Adrenal gland (tissue), 12 donors: ENCODE results near the gene DYSF. TPM values are rescaled to one million over a fixed set of nuclear protein-coding genes. Genes with fewer than 3 reads are reported as not detected.

Source experiments
- DNase-seq, 7 donors: peaks; one replicate each; pipeline ENCODE4 v3.0.0-alpha.2; 2019 to 2020
- H3K27ac ChIP-seq, 5 donors: fragments of 200-600 bp; sonication (generic) in 4 of 5; 1 replicate in 3 of 5; 2 replicates in 2 of 5; pipeline versions ENCODE4 v1.5.1 to v1.8.0; 2016 to 2020; ENCODE audit warnings: mild to moderate bottlenecking in 1 of 5
- H3K27me3 ChIP-seq: fragments of 200-600 bp; 2 replicates; pipeline ENCODE4 v1.8.0; 2021
- H3K36me3 ChIP-seq, 2 donors: fragments of 200-600 bp; replicated peaks in 1 of 2; 1 replicate in 1 of 2; 2 replicates in 1 of 2; pipeline versions ENCODE4 v1.5.1 to v1.8.0; 2018 to 2022
- H3K4me1 ChIP-seq, 2 donors: fragments of 200-600 bp; replicated peaks in 1 of 2; 1 replicate in 1 of 2; 2 replicates in 1 of 2; pipeline versions ENCODE4 v1.5.1 to v1.8.0; 2018 to 2021
- H3K4me3 ChIP-seq, 4 donors: fragments of 200-600 bp; sonication (generic) in 3 of 4; one replicate each; pipeline ENCODE4 v1.5.1; 2016 to 2018
- H3K9me3 ChIP-seq, 3 donors: fragments of 200-600 bp; sonication (generic) in 1 of 3; replicated peaks in 1 of 3; 1 replicate in 2 of 3; 2 replicates in 1 of 3; pipeline versions ENCODE4 v1.5.1 to v1.8.0; 2016 to 2021
- POLR2A ChIP-seq, 2 donors: fragments of 450-650 bp; IDR thresholded peaks; one replicate each; pipeline ENCODE4 v1.6.1; 2017; ENCODE audit warnings: antibody characterized with exemption in 2 of 2, mild to moderate bottlenecking in 2 of 2, moderate library complexity in 1 of 2
- WGBS, 4 donors: extraction: QIAGEN DNeasy Blood & Tissue Kit in 2 of 4; methylation state at CpG; one replicate each; pipeline versions ENCODE4 v1.1.5 to v1.1.7; 2013 to 2017; 5-methylcytosine and 5-hydroxymethylcytosine counted together
- intact Hi-C, 2 donors: fragments of 100-400 bp; cut with DNase I; formaldehyde crosslinking; loops; one replicate each; pipeline versions ENCODE4 v1.14.1 to v1.15.0; 2022 to 2023
- polyA plus RNA-seq, 3 donors: library from polyadenylated mRNA; stranded (reverse); fragments of 200-250 nt in 2 of 3; fragments of 350-450 nt in 1 of 3; fragmentation: Illumina TruSeq in 1 of 3; extraction: RNeasy Lipid Tissue Mini Kit (QIAGEN cat#74804) in 1 of 3; gene quantifications; one replicate each; pipeline ENCODE4 v1.2.3, GENCODE V29; 2013 to 2014
- total RNA-seq, 9 donors: library from RNA; depleted of rRNA in 4 of 9; stranded (reverse); fragments of >200 nt in 4 of 9; fragments of 120-200 nt in 1 of 9; fragmentation: NEBNext Ultra II Directional in 1 of 9; extraction: Animal tissue kit (Norgen Biotek cat#: 25700) in 1 of 9; gene quantifications; one replicate each; pipeline versions ENCODE4 v1.1.0 to v1.2.4, GENCODE V29; 2013 to 2023
- TF ChIP-seq, protein P1 (sequence below), 6 experiments: fragments of 450-650 bp in 4 of 6; fragments of 200-600 bp in 2 of 6; sonication (generic) in 1 of 6; IDR thresholded peaks; 1 replicate in 5 of 6; 2 replicates in 1 of 6; pipeline versions ENCODE4 v1.5.1 to v1.8.0; 2016 to 2021; ENCODE audit warnings: antibody characterized with exemption in 6 of 6, mild to moderate bottlenecking in 2 of 6, moderate library complexity in 1 of 6
- donor health status: healthy with polysubstance abuse.
- donor health status: Bipolar disorder and iron deficiency.
- donor health status: DM: yes; HTN: yes; CAD: no.
- donor health status: DM: no; HTN: no; CAD: no.
- donor health status: DM: no; HTN: no; CAD: no.
- donor health status: DM: yes; HTN: yes; CAD: no.

DYSF gene
- total and polyA plus RNA-seq, 12 donors = 3.2 to 22.4 (median 15.3) TPM

GRCh38 chr2:71478806-71479205 is 25.4 kb downstream of the DYSF start:
- H3K27me3 ChIP-seq = no peaks in the 10 kb centered on the region
- H3K36me3 ChIP-seq = no peaks in the 10 kb centered on the region
- WGBS, 4 donors = 66 to 90% (median 73%) methylated on average over 4 to 6 of the region's 6 CpGs
- TF ChIP-seq POLR2A (IDR thresholded peaks at IDR 0.05) = no peak
- TF ChIP-seq, protein P1, sequence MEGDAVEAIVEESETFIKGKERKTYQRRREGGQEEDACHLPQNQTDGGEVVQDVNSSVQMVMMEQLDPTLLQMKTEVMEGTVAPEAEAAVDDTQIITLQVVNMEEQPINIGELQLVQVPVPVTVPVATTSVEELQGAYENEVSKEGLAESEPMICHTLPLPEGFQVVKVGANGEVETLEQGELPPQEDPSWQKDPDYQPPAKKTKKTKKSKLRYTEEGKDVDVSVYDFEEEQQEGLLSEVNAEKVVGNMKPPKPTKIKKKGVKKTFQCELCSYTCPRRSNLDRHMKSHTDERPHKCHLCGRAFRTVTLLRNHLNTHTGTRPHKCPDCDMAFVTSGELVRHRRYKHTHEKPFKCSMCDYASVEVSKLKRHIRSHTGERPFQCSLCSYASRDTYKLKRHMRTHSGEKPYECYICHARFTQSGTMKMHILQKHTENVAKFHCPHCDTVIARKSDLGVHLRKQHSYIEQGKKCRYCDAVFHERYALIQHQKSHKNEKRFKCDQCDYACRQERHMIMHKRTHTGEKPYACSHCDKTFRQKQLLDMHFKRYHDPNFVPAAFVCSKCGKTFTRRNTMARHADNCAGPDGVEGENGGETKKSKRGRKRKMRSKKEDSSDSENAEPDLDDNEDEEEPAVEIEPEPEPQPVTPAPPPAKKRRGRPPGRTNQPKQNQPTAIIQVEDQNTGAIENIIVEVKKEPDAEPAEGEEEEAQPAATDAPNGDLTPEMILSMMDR (IDR thresholded peaks at IDR 0.05) = no peak
- no peaks in the 10 kb centered on the region for H3K4me1 ChIP-seq
- intact Hi-C loops = no loop called here
- no peak overlapping the region for H3K4me3 ChIP-seq
- H3K9me3 ChIP-seq = no peaks in the 10 kb centered on the region
- no peak for DNase-seq
- H3K27ac ChIP-seq = no peak overlapping the region

GRCh38 chr2:71479261-71479660 is 25.9 kb downstream of the DYSF start:
- Histone ChIP-seq H3K36me3 (no peaks in the 10 kb centered on the region), H3K27me3 (no peaks in the 10 kb centered on the region), H3K27ac (no peak overlapping the region), H3K4me3 (no peak overlapping the region), H3K9me3 (no peaks in the 10 kb centered on the region), H3K4me1 (no peaks in the 10 kb centered on the region)
- 73 to 90% (median 88%) methylated on average over 5 of the region's 5 CpGs for WGBS, 4 donors
- no peak for DNase-seq
- TF ChIP-seq POLR2A (IDR thresholded peaks at IDR 0.05) = no peak
- TF ChIP-seq, protein P1 (IDR thresholded peaks at IDR 0.05) = no peak
- intact Hi-C loops = no loop called here

- DNase-seq = no peak
- no peak for TF ChIP-seq POLR2A (IDR thresholded peaks at IDR 0.05)
- TF ChIP-seq, protein P1 (IDR thresholded peaks at IDR 0.05) = no peak
These were observed 27.8 kb downstream of the DYSF start for GRCh38 chr2:71481111-71481510.

GRCh38 chr2:71482055-71482454 is 28.7 kb downstream of the DYSF start:
- no peaks in the 10 kb centered on the region for H3K36me3 ChIP-seq
- no peaks in the 10 kb centered on the region for H3K9me3 ChIP-seq
- no peak for DNase-seq
- intact Hi-C loops = no loop called here
- TF ChIP-seq, protein P1 (IDR thresholded peaks at IDR 0.05) = no peak
- TF ChIP-seq POLR2A (IDR thresholded peaks at IDR 0.05) = no peak
- H3K27me3 ChIP-seq = no peaks in the 10 kb centered on the region
- H3K27ac ChIP-seq = no peak overlapping the region
- no peak overlapping the region for H3K4me3 ChIP-seq
- no peaks in the 10 kb centered on the region for H3K4me1 ChIP-seq
- WGBS, 4 donors = 64 to 67% (median 66%) methylated on average over 2 to 4 of the region's 4 CpGs

More at GRCh38 chr2:71481111-71481510, 27.8 kb downstream of the DYSF start:
- Histone ChIP-seq H3K36me3 (no peaks in the 10 kb centered on the region), H3K27ac (no peak overlapping the region), H3K4me3 (no peak overlapping the region), H3K27me3 (no peaks in the 10 kb centered on the region), H3K9me3 (no peaks in the 10 kb centered on the region), H3K4me1 (no peaks in the 10 kb centered on the region)
- intact Hi-C loops = no loop called here
- WGBS, 4 donors = 78 to 82% (median 80%) methylated on average over 4 of the region's 4 CpGs; no CpG with 5 or more reads in 1 of the 4 donors
